ENCODE data around the gene GPR55. TPM values are rescaled to one million over a fixed set of nuclear protein-coding genes. Genes with fewer than 3 reads are reported as not detected.

GPR55 gene
- total and polyA plus RNA-seq, 2 donors (not counting 1 experiment from before 2014, with no cell fraction given), result 3.0 to 4.1 TPM

DNA sequence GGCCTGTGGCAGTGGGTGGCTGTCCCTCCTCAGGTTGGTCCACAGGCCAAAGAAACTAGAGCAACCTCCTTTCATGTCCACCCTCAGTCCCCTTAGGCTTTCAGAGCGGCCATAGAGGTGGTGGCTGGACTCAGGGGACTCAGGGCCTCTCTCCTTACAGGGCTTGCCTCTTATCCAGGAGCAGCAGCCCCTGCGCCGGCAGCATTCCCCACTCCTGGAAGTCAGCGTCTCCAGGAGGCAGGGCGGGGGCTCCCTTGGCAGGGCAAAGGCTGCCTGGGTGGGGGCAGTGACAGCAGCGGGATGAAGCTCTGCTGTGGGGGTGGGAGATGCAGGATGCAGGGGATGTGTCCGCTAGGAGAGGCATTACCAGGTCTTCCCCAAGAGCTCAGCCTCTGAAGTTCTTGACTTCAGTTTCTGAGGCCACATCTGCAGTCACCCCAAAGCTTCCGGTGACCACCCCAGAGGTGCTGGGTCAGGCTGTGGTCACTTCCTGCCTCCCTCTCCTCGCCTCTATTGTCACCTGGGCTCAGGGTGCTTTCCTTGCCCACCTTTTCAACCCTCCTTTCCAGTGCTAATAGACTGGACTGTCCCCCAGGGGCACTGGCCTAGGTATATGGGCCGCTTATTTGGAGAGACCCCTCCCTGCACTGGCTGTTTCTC, 8.6 kb upstream of the GPR55 start:
- DNase-seq, result no peak
- 80% methylated on average over 9 of the region's 10 CpGs for WGBS (ENCODE audit: insufficient coverage)

DNA sequence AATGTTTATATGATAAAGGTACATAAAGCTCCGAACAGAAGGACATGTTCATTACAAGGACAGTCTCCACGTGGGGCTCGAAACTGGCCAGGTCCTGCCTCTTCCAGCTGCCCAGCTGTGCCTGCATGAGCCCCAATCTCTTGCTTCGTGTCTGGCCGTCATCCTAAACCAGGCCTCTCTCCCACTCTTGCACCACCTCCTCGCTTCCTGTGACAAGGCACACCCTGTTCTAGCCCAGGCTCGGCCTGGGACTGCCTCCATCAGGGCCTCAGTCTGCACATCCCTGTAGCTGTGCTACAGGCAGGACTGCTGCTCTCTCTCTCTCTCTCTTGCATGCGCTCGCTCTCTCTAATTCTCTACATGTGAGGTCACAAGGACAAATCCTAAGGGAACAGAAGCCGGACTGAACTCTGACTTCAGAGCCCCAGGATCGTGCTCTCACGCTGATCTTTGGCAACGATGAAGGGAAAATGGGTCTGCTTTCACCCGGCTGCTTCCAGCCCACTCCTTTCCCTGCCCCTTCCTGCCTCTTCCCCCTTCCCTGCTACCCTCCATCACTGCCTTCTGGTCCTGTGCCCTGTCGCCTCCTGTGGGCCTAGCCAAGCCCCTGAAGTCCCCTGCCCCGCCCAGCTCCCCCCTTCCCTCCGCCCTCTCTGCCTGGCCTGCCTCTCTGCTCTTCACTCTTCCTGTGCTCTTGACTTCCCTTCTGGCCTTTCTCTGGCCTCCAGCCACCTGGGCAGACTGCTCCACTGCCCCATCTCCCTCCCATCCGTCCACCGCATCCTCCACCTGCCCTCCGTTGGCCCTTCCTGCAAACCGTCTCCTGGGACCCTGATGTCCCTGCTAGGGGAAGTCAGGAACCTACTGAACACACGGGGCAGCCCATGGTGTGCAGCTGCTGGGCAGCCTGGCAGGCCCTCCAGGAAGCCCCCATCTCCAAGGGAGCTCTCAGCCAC, 7.8 kb upstream of the GPR55 start:
- Histone ChIP-seq H3K79me2 (ENCODE audit: control insufficient read depth, insufficient read depth, low read length) (no peaks in the 10 kb centered on the region), H3K4me1 (ENCODE audit: control insufficient read depth in 2 of 2, insufficient read depth in 2 of 2, low read length in 2 of 2) (no peaks in the 10 kb centered on the region), H3K9ac (ENCODE audit: low read length) (no peak overlapping the region), H3K27ac (ENCODE audit: low read length in 2 of 2) (no peak overlapping the region), H4K20me1 (ENCODE audit: control insufficient read depth, insufficient read depth, low read length, poor library complexity, severe bottlenecking) (no peaks in the 10 kb centered on the region), H3K4me2 (replicated peaks; ENCODE audit: low read depth, low read length, poor library complexity, severe bottlenecking) (no peak overlapping the region), H3K4me3 (ENCODE audit: control extremely low read depth in 1 of 5, extremely low read depth in 1 of 5, insufficient read depth in 1 of 5, low read depth in 2 of 5, low read length in 4 of 5) (no peak overlapping the region), H3K36me3 (replicated peaks in 1 of 2; ENCODE audit: control extremely low read depth in 1 of 2, control insufficient read depth in 1 of 2, extremely low read depth in 1 of 2, insufficient read depth in 2 of 2, low read length in 1 of 2) (no peaks in the 10 kb centered on the region), H3K27me3 (replicated peaks in 1 of 4; ENCODE audit: control extremely low read depth in 1 of 4, control insufficient read depth in 3 of 4, insufficient read depth in 4 of 4, low read length in 3 of 4) (peaks cover 0 to 11% (median 0%) of the 10 kb centered on the region in 4 experiments), H2AFZ (ENCODE audit: insufficient read depth, low read depth, low read length, poor library complexity, severe bottlenecking) (no peak overlapping the region), H3K9me3 (ENCODE audit: control extremely low read depth in 1 of 3, control insufficient read depth in 2 of 3, insufficient read depth in 1 of 3, low read length in 2 of 3) (peaks cover 0 to 27% (median 14%) of the 10 kb centered on the region in 3 donors)
- POLR2A ChIA-PET, result no interaction called here
- CTCF ChIA-PET, result interaction anchor here (0.9 kb wide), 1 partner anchor 54 kb away, joined by 3 read pairs; no protein-coding TSS in a partner anchor
- H3K4me3 Mint-ChIP-seq, result no peak overlapping the region
- no peak for ATAC-seq (ENCODE audit: low read depth)
- H3K4me1 Mint-ChIP-seq, result no peaks in the 10 kb centered on the region
- no peaks in the 10 kb centered on the region for H3K9me3 Mint-ChIP-seq (ENCODE audit: insufficient read depth)
- intact Hi-C loops (cut with micrococcal nuclease), result no loop called here
- WGBS (ENCODE audit: insufficient coverage), result 89% methylated on average over 22 of the region's 22 CpGs
- peaks cover 4% of the 10 kb centered on the region for H3K27me3 Mint-ChIP-seq
- TF ChIP-seq, protein P1, sequence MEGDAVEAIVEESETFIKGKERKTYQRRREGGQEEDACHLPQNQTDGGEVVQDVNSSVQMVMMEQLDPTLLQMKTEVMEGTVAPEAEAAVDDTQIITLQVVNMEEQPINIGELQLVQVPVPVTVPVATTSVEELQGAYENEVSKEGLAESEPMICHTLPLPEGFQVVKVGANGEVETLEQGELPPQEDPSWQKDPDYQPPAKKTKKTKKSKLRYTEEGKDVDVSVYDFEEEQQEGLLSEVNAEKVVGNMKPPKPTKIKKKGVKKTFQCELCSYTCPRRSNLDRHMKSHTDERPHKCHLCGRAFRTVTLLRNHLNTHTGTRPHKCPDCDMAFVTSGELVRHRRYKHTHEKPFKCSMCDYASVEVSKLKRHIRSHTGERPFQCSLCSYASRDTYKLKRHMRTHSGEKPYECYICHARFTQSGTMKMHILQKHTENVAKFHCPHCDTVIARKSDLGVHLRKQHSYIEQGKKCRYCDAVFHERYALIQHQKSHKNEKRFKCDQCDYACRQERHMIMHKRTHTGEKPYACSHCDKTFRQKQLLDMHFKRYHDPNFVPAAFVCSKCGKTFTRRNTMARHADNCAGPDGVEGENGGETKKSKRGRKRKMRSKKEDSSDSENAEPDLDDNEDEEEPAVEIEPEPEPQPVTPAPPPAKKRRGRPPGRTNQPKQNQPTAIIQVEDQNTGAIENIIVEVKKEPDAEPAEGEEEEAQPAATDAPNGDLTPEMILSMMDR (IDR thresholded peaks at IDR 0.05), result no peak
- no peak for TF ChIP-seq EZH2 (IDR thresholded peaks at IDR 0.05; ENCODE audit: borderline replicate concordance, insufficient read depth, low read depth, low read length, poor library complexity, severe bottlenecking)
- DNase-seq, result no peak
- no peak overlapping the region for H3K27ac Mint-ChIP-seq

More for the DNA sequence above, 8.6 kb upstream of the GPR55 start:
- no peaks in the 10 kb centered on the region for H3K4me1 ChIP-seq (ENCODE audit: control insufficient read depth in 2 of 2, insufficient read depth in 2 of 2, low read length in 2 of 2)
- H3K79me2 ChIP-seq (ENCODE audit: control insufficient read depth, insufficient read depth, low read length), result no peaks in the 10 kb centered on the region
- H2AFZ ChIP-seq (ENCODE audit: insufficient read depth, low read depth, low read length, poor library complexity, severe bottlenecking), result no peak overlapping the region
- no peaks in the 10 kb centered on the region for H3K4me1 Mint-ChIP-seq
- CTCF ChIA-PET, result no interaction called here
- ATAC-seq (ENCODE audit: low read depth), result no peak
- no peak overlapping the region for H3K27ac ChIP-seq (ENCODE audit: low read length in 2 of 2)
- no peak overlapping the region for H3K4me3 ChIP-seq (ENCODE audit: control extremely low read depth in 1 of 5, extremely low read depth in 1 of 5, insufficient read depth in 1 of 5, low read depth in 2 of 5, low read length in 4 of 5)
- no peak overlapping the region for H3K9ac ChIP-seq (ENCODE audit: low read length)
- H3K9me3 Mint-ChIP-seq (ENCODE audit: insufficient read depth), result no peaks in the 10 kb centered on the region
- H3K27me3 ChIP-seq (replicated peaks in 1 of 4; ENCODE audit: control extremely low read depth in 1 of 4, control insufficient read depth in 3 of 4, insufficient read depth in 4 of 4, low read length in 3 of 4), result peaks cover 0 to 11% (median 0%) of the 10 kb centered on the region in 4 experiments
- POLR2A ChIA-PET, result no interaction called here
- no peak overlapping the region for H3K4me3 Mint-ChIP-seq
- H3K27me3 Mint-ChIP-seq, result peaks cover 4% of the 10 kb centered on the region
- no peak for TF ChIP-seq EZH2 (IDR thresholded peaks at IDR 0.05; ENCODE audit: borderline replicate concordance, insufficient read depth, low read depth, low read length, poor library complexity, severe bottlenecking)
- no peaks in the 10 kb centered on the region for H3K36me3 ChIP-seq (replicated peaks in 1 of 2; ENCODE audit: control extremely low read depth in 1 of 2, control insufficient read depth in 1 of 2, extremely low read depth in 1 of 2, insufficient read depth in 2 of 2, low read length in 1 of 2)
- H3K27ac Mint-ChIP-seq, result no peak overlapping the region
- no peak overlapping the region for H3K4me2 ChIP-seq (replicated peaks; ENCODE audit: low read depth, low read length, poor library complexity, severe bottlenecking)
- peaks cover 0 to 33% (median 16%) of the 10 kb centered on the region in 3 donors for H3K9me3 ChIP-seq (ENCODE audit: control extremely low read depth in 1 of 3, control insufficient read depth in 2 of 3, insufficient read depth in 1 of 3, low read length in 2 of 3)
- H4K20me1 ChIP-seq (ENCODE audit: control insufficient read depth, insufficient read depth, low read length, poor library complexity, severe bottlenecking), result no peaks in the 10 kb centered on the region
- intact Hi-C loops (cut with micrococcal nuclease), result no loop called here

Data from B cell (primary cell).